ENCODE measurements around the gene TMEM18. TPM values are rescaled to one million over a fixed set of nuclear protein-coding genes. Genes with fewer than 3 reads are reported as not detected.

Gene TMEM18
- total RNA-seq, 4 donors from 2014 or later: 20.1 to 44.1 (median 23.4) TPM

GRCh38 chr2:649426-650342, 27.5 kb downstream of the TMEM18 start:
- WGBS, 2 donors: 86 to 87% methylated on average over 19 to 20 of the region's 20 CpGs
- Histone ChIP-seq H3K36me3 (no peaks in the 10 kb centered on the region), H3K27me3 (peaks cover 0 to 13% of the 10 kb centered on the region in 2 donors), H3K4me1 (no peaks in the 10 kb centered on the region), H3K4me3 (no peak overlapping the region), H3K27ac (no peak overlapping the region), H3K9me3 (no peaks in the 10 kb centered on the region)
- TF ChIP-seq CTCF (IDR thresholded peaks at IDR 0.05) (no peak), POLR2A (IDR thresholded peaks at IDR 0.05) (no peak), EP300 (IDR thresholded peaks at IDR 0.05) (no peak)
- no peak for DNase-seq (ENCODE audit: low spot score in 2 of 2)

- TF ChIP-seq POLR2A (IDR thresholded peaks at IDR 0.05) (no peak), CTCF (IDR thresholded peaks at IDR 0.05) (no peak)
- no peaks in the 10 kb centered on the region for H3K4me1 ChIP-seq
- H3K4me3 ChIP-seq: no peak overlapping the region
- no peaks in the 10 kb centered on the region for H3K36me3 ChIP-seq
- DNase-seq (ENCODE audit: low spot score in 2 of 2): no peak
- H3K27me3 ChIP-seq: peaks cover 0 to 13% of the 10 kb centered on the region in 2 donors
- H3K27ac ChIP-seq: no peak overlapping the region
- 84 to 89% methylated on average over 21 to 25 of the region's 26 CpGs for WGBS, 2 donors
- H3K9me3 ChIP-seq: no peaks in the 10 kb centered on the region
Observed at GRCh38 chr2:648476-649424, 28.5 kb downstream of the TMEM18 start.

GRCh38 chr2:647691-648231, 29.4 kb downstream of the TMEM18 start:
- 85 to 91% methylated on average over 10 to 11 of the region's 16 CpGs for WGBS, 2 donors
- Histone ChIP-seq H3K4me1 (no peaks in the 10 kb centered on the region), H3K4me3 (no peak overlapping the region), H3K9me3 (no peaks in the 10 kb centered on the region), H3K27me3 (peaks cover 0 to 13% of the 10 kb centered on the region in 2 donors), H3K36me3 (no peaks in the 10 kb centered on the region), H3K27ac (no peak overlapping the region)
- DNase-seq (ENCODE audit: low spot score in 2 of 2): no peak
- TF ChIP-seq CTCF (IDR thresholded peaks at IDR 0.05): no peak

DNA sequence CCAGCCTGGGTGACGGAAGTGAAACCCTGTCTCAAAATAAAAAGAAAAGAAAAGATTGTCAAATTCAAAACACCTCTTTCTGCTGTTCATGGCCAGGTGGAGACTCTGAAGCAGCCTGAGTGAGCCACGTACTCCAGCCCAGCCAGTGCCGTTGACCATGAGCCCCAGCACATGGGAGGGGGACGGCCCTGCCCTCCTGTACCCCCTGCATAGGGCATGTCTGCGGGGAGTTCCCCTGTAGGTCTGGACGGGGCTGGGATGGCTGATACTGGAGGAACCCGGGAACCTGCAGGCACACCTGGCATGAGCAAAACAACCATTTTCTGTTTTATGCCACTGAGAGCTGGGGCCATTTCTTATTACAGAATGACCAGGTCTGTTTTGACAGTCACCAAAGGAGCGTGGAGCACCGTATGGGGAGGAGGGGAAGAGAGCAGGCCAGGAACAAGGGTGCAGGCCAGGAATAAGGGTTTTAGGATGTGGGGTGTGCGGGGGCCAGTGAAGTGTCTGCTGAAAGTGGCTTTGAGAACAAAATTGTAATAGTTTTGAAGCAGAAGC, 30.1 kb downstream of the TMEM18 start:
- no peak for DNase-seq (ENCODE audit: low spot score in 2 of 2)
- no peak for TF ChIP-seq EP300 (IDR thresholded peaks at IDR 0.05)
- no peak for TF ChIP-seq POLR2A (IDR thresholded peaks at IDR 0.05)
- no peak for TF ChIP-seq CTCF (IDR thresholded peaks at IDR 0.05)
- Histone ChIP-seq H3K36me3 (no peaks in the 10 kb centered on the region), H3K4me3 (no peak overlapping the region), H3K4me1 (no peaks in the 10 kb centered on the region), H3K9me3 (no peaks in the 10 kb centered on the region), H3K27ac (no peak overlapping the region), H3K27me3 (peaks cover 0 to 13% of the 10 kb centered on the region in 2 donors)
- WGBS, 2 donors: 84 to 93% methylated on average over 10 of the region's 10 CpGs

Measured in tibial nerve (tissue), 4 donors.